DND-41 (cell line): ENCODE results near the gene CSRNP3.

ENCODE experiments used
- ATAC-seq: fragments of 200-7000 bp; cut with Tn5 transposase; 3 replicates; pipeline ENCODE4 v1.9.1; 2021; ENCODE audit warnings: low read depth; ENCODE audit not compliant: insufficient read depth
- DNase-seq: peaks from one replicate; pipeline ENCODE4 v3.0.0-alpha.2; 2020
- H2AFZ ChIP-seq: 2 replicates; pipeline ENCODE4 v1.6.0; 2012; ENCODE audit warnings: low read depth, low read length
- H3K27ac ChIP-seq: 2 replicates; pipeline ENCODE4 v1.5.1; 2012; ENCODE audit warnings: low read length, inconsistent platforms
- H3K27me3 ChIP-seq: fragments of 200-600 bp; sonication (generic); 2 replicates; pipeline ENCODE4 v1.6.0; 2012; ENCODE audit warnings: low read length, mild to moderate bottlenecking, inconsistent platforms; ENCODE audit not compliant: insufficient read depth, poor library complexity
- H3K36me3 ChIP-seq: 2 replicates; pipeline ENCODE4 v1.5.1; 2012; ENCODE audit warnings: low read length, inconsistent platforms; ENCODE audit not compliant: insufficient read depth
- H3K4me1 ChIP-seq: 2 replicates; pipeline ENCODE4 v1.5.1; 2012; ENCODE audit warnings: mild to moderate bottlenecking, low read length; ENCODE audit not compliant: insufficient read depth
- H3K4me2 ChIP-seq: 2 replicates; pipeline ENCODE4 v1.6.0; 2012; ENCODE audit warnings: mild to moderate bottlenecking, moderate library complexity, low read length, inconsistent platforms; ENCODE audit not compliant: insufficient read depth
- H3K4me3 ChIP-seq, 2 experiments: fragments of 200-600 bp in 1 of 2; shearing (Covaris generic) in 1 of 2; 2 replicates each; pipeline ENCODE4 v1.5.1; 2012 to 2016; ENCODE audit warnings: inconsistent platforms in 2 of 2, low read length in 2 of 2, mild to moderate bottlenecking in 2 of 2, low read depth in 1 of 2, moderate library complexity in 1 of 2
- H3K79me2 ChIP-seq: 2 replicates; pipeline ENCODE4 v1.6.0; 2012; ENCODE audit warnings: low read length, inconsistent platforms; ENCODE audit not compliant: insufficient read depth
- H3K9ac ChIP-seq: 2 replicates; pipeline ENCODE4 v1.6.0; 2012; ENCODE audit warnings: low read depth, mild to moderate bottlenecking, inconsistent platforms, low read length, moderate library complexity
- H3K9me3 ChIP-seq: 2 replicates; pipeline ENCODE4 v1.5.1; 2012; ENCODE audit warnings: low read length, moderate library complexity, mild to moderate bottlenecking, inconsistent platforms; ENCODE audit not compliant: insufficient read depth, severe bottlenecking
- H4K20me1 ChIP-seq: 2 replicates; pipeline ENCODE4 v1.6.0; 2012; ENCODE audit warnings: low read length; ENCODE audit not compliant: insufficient read depth
- EZH2 ChIP-seq: IDR thresholded peaks from 3 replicates; pipeline ENCODE4 v1.6.1; 2012; ENCODE audit warnings: borderline replicate concordance, low read depth, mild to moderate bottlenecking, moderate library complexity, low read length, inconsistent platforms; ENCODE audit not compliant: severe bottlenecking
- TF ChIP-seq, protein P1 (sequence below): IDR thresholded peaks from 2 replicates; pipeline ENCODE4 v1.5.1; 2012; ENCODE audit warnings: borderline replicate concordance, low read length, moderate library complexity, mild to moderate bottlenecking; ENCODE audit not compliant: poor library complexity, severe bottlenecking; ENCODE audit errors: extremely low read depth

Gene CSRNP3

GRCh38 chr2:165601928-165602521 lies 132.5 kb downstream of the CSRNP3 start:
- no peak overlapping the region for H2AFZ ChIP-seq
- no peaks in the 10 kb centered on the region for H3K4me1 ChIP-seq
- no peak overlapping the region for H3K27ac ChIP-seq
- H3K27me3 ChIP-seq, result no peaks in the 10 kb centered on the region
- no peak overlapping the region for H3K9ac ChIP-seq
- H4K20me1 ChIP-seq, result no peaks in the 10 kb centered on the region
- TF ChIP-seq EZH2, result no peak
- TF ChIP-seq, protein P1, sequence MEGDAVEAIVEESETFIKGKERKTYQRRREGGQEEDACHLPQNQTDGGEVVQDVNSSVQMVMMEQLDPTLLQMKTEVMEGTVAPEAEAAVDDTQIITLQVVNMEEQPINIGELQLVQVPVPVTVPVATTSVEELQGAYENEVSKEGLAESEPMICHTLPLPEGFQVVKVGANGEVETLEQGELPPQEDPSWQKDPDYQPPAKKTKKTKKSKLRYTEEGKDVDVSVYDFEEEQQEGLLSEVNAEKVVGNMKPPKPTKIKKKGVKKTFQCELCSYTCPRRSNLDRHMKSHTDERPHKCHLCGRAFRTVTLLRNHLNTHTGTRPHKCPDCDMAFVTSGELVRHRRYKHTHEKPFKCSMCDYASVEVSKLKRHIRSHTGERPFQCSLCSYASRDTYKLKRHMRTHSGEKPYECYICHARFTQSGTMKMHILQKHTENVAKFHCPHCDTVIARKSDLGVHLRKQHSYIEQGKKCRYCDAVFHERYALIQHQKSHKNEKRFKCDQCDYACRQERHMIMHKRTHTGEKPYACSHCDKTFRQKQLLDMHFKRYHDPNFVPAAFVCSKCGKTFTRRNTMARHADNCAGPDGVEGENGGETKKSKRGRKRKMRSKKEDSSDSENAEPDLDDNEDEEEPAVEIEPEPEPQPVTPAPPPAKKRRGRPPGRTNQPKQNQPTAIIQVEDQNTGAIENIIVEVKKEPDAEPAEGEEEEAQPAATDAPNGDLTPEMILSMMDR, result no peak
- H3K79me2 ChIP-seq, result no peaks in the 10 kb centered on the region
- H3K4me3 ChIP-seq, result no peak overlapping the region
- no peak overlapping the region for H3K4me2 ChIP-seq
- ATAC-seq (no peak), DNase-seq (no peak)
- H3K36me3 ChIP-seq, result no peaks in the 10 kb centered on the region
- no peaks in the 10 kb centered on the region for H3K9me3 ChIP-seq

GRCh38 chr2:165609672-165610071 lies 140.2 kb downstream of the CSRNP3 start:
- Histone ChIP-seq H3K36me3 (no peaks in the 10 kb centered on the region), H3K27ac (no peak overlapping the region), H3K4me3 (no peak overlapping the region), H3K27me3 (no peaks in the 10 kb centered on the region), H3K79me2 (no peaks in the 10 kb centered on the region), H2AFZ (no peak overlapping the region), H3K9ac (no peak overlapping the region), H3K4me2 (no peak overlapping the region), H4K20me1 (no peaks in the 10 kb centered on the region), H3K4me1 (peaks cover 4% of the 10 kb centered on the region; the same call in 1 of the 2 replicates), H3K9me3 (no peaks in the 10 kb centered on the region)
- ATAC-seq, result no peak
- TF ChIP-seq, protein P1, result no peak
- TF ChIP-seq EZH2, result no peak
- no peak for DNase-seq

- H3K9me3 ChIP-seq, result no peaks in the 10 kb centered on the region
- H4K20me1 ChIP-seq, result no peaks in the 10 kb centered on the region
- H3K4me2 ChIP-seq, result peak overlapping the region; percentile 11; the same call in 1 of the 2 replicates
- H3K36me3 ChIP-seq, result no peaks in the 10 kb centered on the region
- no peaks in the 10 kb centered on the region for H3K27me3 ChIP-seq
- H3K27ac ChIP-seq, result no peak overlapping the region
- DNase-seq (peak; percentile 18), ATAC-seq (peak; percentile 80)
- H3K79me2 ChIP-seq, result no peaks in the 10 kb centered on the region
- H2AFZ ChIP-seq, result no peak overlapping the region
- peaks cover 4% of the 10 kb centered on the region; the same call in 1 of the 2 replicates for H3K4me1 ChIP-seq
- no peak for TF ChIP-seq EZH2
- TF ChIP-seq, protein P1, result no peak
- no peak overlapping the region for H3K9ac ChIP-seq
- no peak overlapping the region for H3K4me3 ChIP-seq
Measured at GRCh38 chr2:165610591-165611029, 141.1 kb downstream of the CSRNP3 start.
